Neutrophil (primary cell): Measurements from ENCODE around the gene ITPR1.

ENCODE experiments used
- H3K27ac ChIP-seq: fragments of 200-600 bp; sonication (generic); 2 replicates; pipeline ENCODE4 v1.5.1; 2016; ENCODE audit warnings: mild to moderate bottlenecking, moderate library complexity
- H3K27me3 ChIP-seq: fragments of 200-600 bp; sonication (generic); 2 replicates; pipeline ENCODE4 v1.6.0; 2016; ENCODE audit warnings: mild to moderate bottlenecking
- H3K36me3 ChIP-seq: fragments of 200-600 bp; sonication (generic); 2 replicates; pipeline ENCODE4 v1.5.1; 2017
- H3K4me1 ChIP-seq, 2 experiments: fragments of 200-600 bp in 1 of 2; sonication (generic) in 1 of 2; 1 replicate in 1 of 2; 2 replicates in 1 of 2; pipeline versions ENCODE4 v1.5.1 to v1.6.1; 2013 to 2016; ENCODE audit warnings: low read depth in 1 of 2, low read length in 1 of 2, mild to moderate bottlenecking in 1 of 2, moderate library complexity in 1 of 2; ENCODE audit not compliant: control insufficient read depth in 1 of 2, insufficient read depth in 1 of 2
- H3K4me3 ChIP-seq, 2 experiments: fragments of 200-600 bp in 1 of 2; sonication (generic) in 1 of 2; 1 replicate in 1 of 2; 2 replicates in 1 of 2; pipeline ENCODE4 v1.5.1; 2013 to 2016; ENCODE audit warnings: low read depth in 1 of 2, low read length in 1 of 2, mild to moderate bottlenecking in 1 of 2, moderate library complexity in 1 of 2
- H3K9me3 ChIP-seq: fragments of 200-600 bp; sonication (generic); 2 replicates; pipeline ENCODE4 v1.5.1; 2016
- CTCF ChIP-seq: fragments of 200-600 bp; sonication (generic); IDR thresholded peaks from 2 replicates; pipeline ENCODE4 v1.5.1; 2016; ENCODE audit warnings: antibody characterized with exemption

The ITPR1 gene

GRCh38 chr3:4865714-4866113, 372.6 kb downstream of the ITPR1 start:
- H3K27ac ChIP-seq, result no peak overlapping the region
- no peak overlapping the region for H3K4me3 ChIP-seq
- peaks cover 41 to 45% of the 10 kb centered on the region in 2 experiments for H3K4me1 ChIP-seq
- no peak for TF ChIP-seq CTCF
- no peaks in the 10 kb centered on the region for H3K27me3 ChIP-seq
- H3K36me3 ChIP-seq, result no peaks in the 10 kb centered on the region
- no peaks in the 10 kb centered on the region for H3K9me3 ChIP-seq

DNA sequence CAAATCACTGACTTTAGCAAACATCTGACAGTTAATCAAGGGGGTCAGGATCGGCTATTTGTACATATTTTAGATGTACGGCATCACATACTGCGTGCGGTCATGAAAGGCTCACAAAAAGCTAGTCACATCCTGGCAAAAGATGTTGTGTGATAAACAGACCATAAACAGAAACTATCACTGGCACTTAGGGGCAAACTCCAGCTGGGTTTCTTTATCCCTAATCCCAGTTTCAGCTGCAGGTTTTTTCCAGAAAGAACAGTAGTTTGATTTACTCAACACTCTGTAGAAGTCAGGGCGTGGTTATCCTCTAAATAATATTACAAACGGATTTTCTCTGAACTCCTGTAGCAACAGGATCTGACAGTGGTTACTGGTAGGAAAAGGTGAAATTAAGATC, 373.7 kb downstream of the ITPR1 start:
- Histone ChIP-seq H3K4me1 (peaks cover 41 to 45% of the 10 kb centered on the region in 2 experiments), H3K36me3 (no peaks in the 10 kb centered on the region), H3K27ac (no peak overlapping the region), H3K9me3 (no peaks in the 10 kb centered on the region), H3K4me3 (no peak overlapping the region), H3K27me3 (no peaks in the 10 kb centered on the region)
- no peak for TF ChIP-seq CTCF

GRCh38 chr3:4877173-4877787, 384.1 kb downstream of the ITPR1 start:
- no peak for TF ChIP-seq CTCF
- Histone ChIP-seq H3K4me3 (no peak overlapping the region), H3K4me1 (no peaks in the 10 kb centered on the region), H3K36me3 (no peaks in the 10 kb centered on the region), H3K27me3 (no peaks in the 10 kb centered on the region), H3K9me3 (no peaks in the 10 kb centered on the region), H3K27ac (no peak overlapping the region)

DNA sequence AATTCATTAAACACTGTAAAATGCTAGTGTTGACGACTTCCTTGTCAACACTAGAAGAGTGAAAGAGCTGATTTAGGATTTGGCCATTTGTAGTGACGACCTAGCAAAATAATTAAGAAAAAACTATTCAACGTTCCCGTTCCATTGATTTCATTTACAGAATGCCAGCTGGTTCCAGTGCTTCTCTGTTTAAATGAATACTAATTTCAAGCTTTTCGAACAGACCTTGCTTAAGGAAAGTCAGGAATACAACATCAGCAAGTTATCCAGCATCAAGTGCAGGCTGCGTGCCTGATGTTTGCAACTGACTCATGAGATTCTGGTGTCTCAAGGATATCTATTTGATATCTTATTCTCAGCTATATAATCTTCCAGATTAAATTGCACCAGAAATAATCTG, 387.7 kb downstream of the ITPR1 start:
- Histone ChIP-seq H3K27ac (no peak overlapping the region), H3K4me3 (no peak overlapping the region), H3K36me3 (no peaks in the 10 kb centered on the region), H3K27me3 (no peaks in the 10 kb centered on the region), H3K4me1 (no peaks in the 10 kb centered on the region), H3K9me3 (no peaks in the 10 kb centered on the region)
- no peak for TF ChIP-seq CTCF

GRCh38 chr3:4882548-4882947, 389.4 kb downstream of the ITPR1 start:
- TF ChIP-seq CTCF, result no peak
- Histone ChIP-seq H3K9me3 (no peaks in the 10 kb centered on the region), H3K4me1 (no peaks in the 10 kb centered on the region), H3K36me3 (no peaks in the 10 kb centered on the region), H3K27ac (no peak overlapping the region), H3K27me3 (no peaks in the 10 kb centered on the region), H3K4me3 (no peak overlapping the region)

GRCh38 chr3:4883011-4883410, 389.9 kb downstream of the ITPR1 start:
- no peaks in the 10 kb centered on the region for H3K4me1 ChIP-seq
- H3K27me3 ChIP-seq, result no peaks in the 10 kb centered on the region
- no peak for TF ChIP-seq CTCF
- no peaks in the 10 kb centered on the region for H3K36me3 ChIP-seq
- no peak overlapping the region for H3K27ac ChIP-seq
- no peak overlapping the region for H3K4me3 ChIP-seq
- H3K9me3 ChIP-seq, result no peaks in the 10 kb centered on the region
